PC-3 (cell line): ENCODE results near the gene GTF3C5. TPM values are rescaled to one million over a fixed set of nuclear protein-coding genes. Genes with fewer than 3 reads are reported as not detected.

ENCODE experiments used
- ATAC-seq: fragments of 200-7000 bp; cut with Tn5 transposase; 2 replicates; pipeline ENCODE4 v1.9.1; 2020; ENCODE audit warnings: mild to moderate bottlenecking, moderate library complexity
- BruUV-seq: library from RNA; stranded (reverse); fragments of 400-500 nt; replicated peaks from 2 replicates; lab custom pipeline; 2021; lab: Mats Ljungman, UMichigan
- CTCF ChIA-PET: fragments of 300-600 bp; sonication (Branson Sonifier 250); formaldehyde crosslinking; loops from one replicate; lab custom pipeline; 2022; ENCODE audit warnings: antibody characterized with exemption; lab: Charles Lee
- POLR2A ChIA-PET: fragments of 300-600 bp; sonication (Branson Sonifier 250); formaldehyde crosslinking; loops from one replicate; lab custom pipeline; 2022; ENCODE audit warnings: antibody characterized with exemption; ENCODE audit not compliant: unreplicated experiment; lab: Charles Lee
- DNase-seq: peaks from one replicate; pipeline ENCODE4 v3.0.0-alpha.2; 2015
- H2AFZ ChIP-seq: fragments of 300-600 bp; sonication (generic); 2 replicates; pipeline ENCODE4 v1.6.0; 2016; ENCODE audit warnings: antibody characterized with exemption, low read length
- H3F3A ChIP-seq: fragments of 300-600 bp; sonication (generic); one replicate; pipeline ENCODE4 v1.6.0; 2017; ENCODE audit warnings: antibody characterized with exemption, low read length, control low read depth, mild to moderate bottlenecking; ENCODE audit not compliant: unreplicated experiment
- H3K27ac ChIP-seq: fragments of 300-600 bp; sonication (generic); 2 replicates; pipeline ENCODE4 v1.5.1; 2016; ENCODE audit warnings: mild to moderate bottlenecking, low read length
- H3K27me3 ChIP-seq: fragments of 300-600 bp; sonication (generic); 2 replicates; pipeline ENCODE4 v1.6.1; 2016; ENCODE audit warnings: low read length, mixed read lengths
- H3K36me3 ChIP-seq: fragments of 300-600 bp; sonication (generic); 2 replicates; pipeline ENCODE4 v1.6.1; 2016; ENCODE audit warnings: low read depth, mixed run types, low read length, mixed read lengths
- H3K4me1 ChIP-seq: fragments of 300-600 bp; sonication (generic); 2 replicates; pipeline ENCODE4 v1.5.1; 2016; ENCODE audit warnings: low read length; ENCODE audit not compliant: insufficient read depth
- H3K4me2 ChIP-seq: fragments of 300-600 bp; sonication (generic); 2 replicates; pipeline ENCODE4 v1.6.0; 2016; ENCODE audit warnings: low read length
- H3K4me3 ChIP-seq: fragments of 300-600 bp; sonication (generic); 2 replicates; pipeline ENCODE4 v1.5.1; 2016; ENCODE audit warnings: mild to moderate bottlenecking, low read length, mixed read lengths
- H3K79me2 ChIP-seq: fragments of 300-600 bp; sonication (generic); 2 replicates; pipeline ENCODE4 v1.6.1; 2017; ENCODE audit warnings: low read length, mixed read lengths
- H3K9ac ChIP-seq: fragments of 300-600 bp; sonication (generic); 2 replicates; pipeline ENCODE4 v1.6.0; 2016; ENCODE audit warnings: mild to moderate bottlenecking, low read length
- H3K9me2 ChIP-seq: fragments of 300-600 bp; sonication (generic); replicated peaks from 2 replicates; pipeline ENCODE4 v1.6.1; 2016; ENCODE audit warnings: mixed run types, low read length, mixed read lengths
- H3K9me3 ChIP-seq: fragments of 300-600 bp; sonication (generic); 2 replicates; pipeline ENCODE4 v1.6.1; 2016; ENCODE audit warnings: low read length, mixed read lengths
- H4K20me1 ChIP-seq: fragments of 300-600 bp; sonication (generic); 2 replicates; pipeline ENCODE4 v1.6.1; 2016; ENCODE audit warnings: low read length, mixed read lengths
- EZH2 ChIP-seq: fragments of 300-600 bp; sonication (generic); IDR thresholded peaks from one replicate; pipeline ENCODE4 v1.6.1; 2017; ENCODE audit warnings: antibody characterized with exemption, mild to moderate bottlenecking, low read length; ENCODE audit not compliant: unreplicated experiment
- EZH2phosphoT487 ChIP-seq: fragments of 300-600 bp; sonication (generic); IDR thresholded peaks from 2 replicates; pipeline ENCODE4 v1.6.1; 2018; ENCODE audit warnings: mild to moderate bottlenecking, antibody characterized with exemption, low read length, borderline replicate concordance
- intact Hi-C: fragments of 100-400 bp; cut with micrococcal nuclease; formaldehyde crosslinking; loops from 2 replicates; pipeline ENCODE4 v1.9.0; 2023
- total RNA-seq: library from RNA; depleted of rRNA; stranded (reverse); fragments of >200 nt; gene quantifications from 2 replicates; pipeline ENCODE4 v1.2.3, GENCODE V29; 2014
- TF ChIP-seq, protein P1 (sequence below): fragments of 300-600 bp; sonication (generic); conservative IDR thresholded peaks from 2 replicates; pipeline ENCODE4 v1.5.1; 2017; ENCODE audit warnings: antibody characterized with exemption, low read depth, mild to moderate bottlenecking, low read length

GTF3C5 gene
- total RNA-seq, 1 experiment from 2014 or later = 78.5 TPM

DNA sequence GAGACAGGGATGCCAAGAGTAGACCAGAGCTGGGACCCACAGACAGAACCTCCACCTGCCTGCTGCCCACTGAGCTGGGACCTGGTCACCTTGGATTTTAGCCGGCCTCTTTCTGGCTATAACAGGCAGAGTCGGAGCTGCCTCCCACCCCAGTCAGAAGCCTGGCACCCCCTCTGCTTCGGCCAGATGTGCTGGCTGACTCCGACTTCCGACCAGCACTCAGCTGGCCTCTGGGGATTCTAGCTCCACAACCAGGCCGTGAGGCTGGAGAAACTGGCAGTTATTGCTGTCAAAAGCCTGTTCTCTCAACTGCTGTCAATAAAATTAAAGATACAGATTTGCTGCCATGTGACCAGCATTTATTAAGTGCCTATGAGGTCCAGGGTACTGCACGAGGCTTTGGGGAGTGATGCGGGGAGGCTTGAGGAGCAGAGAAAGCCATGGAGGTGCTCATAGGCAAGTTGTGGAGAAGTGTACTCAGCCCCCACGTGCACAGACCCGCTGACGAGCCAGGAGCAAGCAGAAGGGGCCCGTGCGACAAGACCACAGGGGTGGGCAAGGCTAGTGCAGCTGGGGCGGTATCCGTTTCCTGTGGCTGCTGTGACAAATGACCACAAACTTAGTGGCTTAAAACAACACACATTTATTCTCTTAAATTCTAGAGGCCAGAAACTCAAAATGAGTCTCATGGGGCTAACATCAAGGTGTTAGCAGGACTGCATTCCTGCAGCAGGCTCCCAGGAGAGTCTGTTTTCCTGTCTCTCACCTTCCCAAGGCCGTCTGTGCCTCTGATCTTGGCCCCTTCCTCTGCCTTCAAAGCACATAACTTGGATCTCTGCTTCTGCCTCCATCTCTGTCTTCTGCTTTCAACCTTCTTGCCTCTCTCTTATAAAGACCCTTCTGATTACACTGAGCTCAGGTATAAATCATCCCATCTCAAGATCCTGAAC, 39.2 kb upstream of the GTF3C5 start:
- Histone ChIP-seq H3K27me3 (no peaks in the 10 kb centered on the region), H3K4me1 (peaks cover 10% of the 10 kb centered on the region), H3K36me3 (no peaks in the 10 kb centered on the region), H3K9ac (no peak overlapping the region), H3F3A (no peaks in the 10 kb centered on the region), H3K9me3 (no peaks in the 10 kb centered on the region), H3K4me2 (no peak overlapping the region), H3K27ac (no peak overlapping the region), H3K4me3 (no peak overlapping the region), H3K79me2 (no peaks in the 10 kb centered on the region), H3K9me2 (no peaks in the 10 kb centered on the region), H2AFZ (no peak overlapping the region), H4K20me1 (no peaks in the 10 kb centered on the region)
- TF ChIP-seq EZH2phosphoT487 (no peak), EZH2 (no peak)
- TF ChIP-seq, protein P1, sequence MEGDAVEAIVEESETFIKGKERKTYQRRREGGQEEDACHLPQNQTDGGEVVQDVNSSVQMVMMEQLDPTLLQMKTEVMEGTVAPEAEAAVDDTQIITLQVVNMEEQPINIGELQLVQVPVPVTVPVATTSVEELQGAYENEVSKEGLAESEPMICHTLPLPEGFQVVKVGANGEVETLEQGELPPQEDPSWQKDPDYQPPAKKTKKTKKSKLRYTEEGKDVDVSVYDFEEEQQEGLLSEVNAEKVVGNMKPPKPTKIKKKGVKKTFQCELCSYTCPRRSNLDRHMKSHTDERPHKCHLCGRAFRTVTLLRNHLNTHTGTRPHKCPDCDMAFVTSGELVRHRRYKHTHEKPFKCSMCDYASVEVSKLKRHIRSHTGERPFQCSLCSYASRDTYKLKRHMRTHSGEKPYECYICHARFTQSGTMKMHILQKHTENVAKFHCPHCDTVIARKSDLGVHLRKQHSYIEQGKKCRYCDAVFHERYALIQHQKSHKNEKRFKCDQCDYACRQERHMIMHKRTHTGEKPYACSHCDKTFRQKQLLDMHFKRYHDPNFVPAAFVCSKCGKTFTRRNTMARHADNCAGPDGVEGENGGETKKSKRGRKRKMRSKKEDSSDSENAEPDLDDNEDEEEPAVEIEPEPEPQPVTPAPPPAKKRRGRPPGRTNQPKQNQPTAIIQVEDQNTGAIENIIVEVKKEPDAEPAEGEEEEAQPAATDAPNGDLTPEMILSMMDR = no peak
- ChIA-PET CTCF (no interaction called here), POLR2A (no interaction called here)
- intact Hi-C loops = no loop called here
- DNase-seq (no peak), ATAC-seq (no peak)
- no TSS peak for BruUV-seq

DNA sequence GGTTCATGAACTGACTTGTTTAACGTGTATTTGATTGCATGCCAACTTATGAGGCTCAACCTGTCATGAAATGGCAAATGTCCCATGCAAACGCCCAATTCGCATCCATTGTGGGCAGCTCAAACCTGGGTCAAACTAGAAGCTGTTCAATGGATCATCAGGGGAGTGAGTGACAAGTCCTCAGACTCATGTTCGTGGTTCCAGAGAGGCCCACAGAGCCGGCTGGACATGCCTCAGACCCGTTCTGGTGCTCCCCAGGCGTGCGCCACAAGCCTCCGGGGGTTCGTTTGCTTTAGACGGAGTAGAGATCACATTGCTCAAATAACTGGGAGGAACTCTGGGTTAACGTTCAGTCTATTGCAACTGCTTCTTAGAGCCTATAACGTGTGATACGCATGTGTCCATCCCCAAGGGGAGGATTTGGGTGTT, 37.3 kb upstream of the GTF3C5 start:
- intact Hi-C loops = no loop called here
- no peak for DNase-seq
- H3K4me3 ChIP-seq = no peak overlapping the region
- POLR2A ChIA-PET = no interaction called here
- CTCF ChIA-PET = no interaction called here
- no peaks in the 10 kb centered on the region for H4K20me1 ChIP-seq
- BruUV-seq = no TSS peak
- ATAC-seq = no peak
- H3K36me3 ChIP-seq = no peaks in the 10 kb centered on the region
- no peak overlapping the region for H3K27ac ChIP-seq
- H3K4me1 ChIP-seq = peaks cover 10% of the 10 kb centered on the region
- H3K9me2 ChIP-seq = no peaks in the 10 kb centered on the region
- no peaks in the 10 kb centered on the region for H3K79me2 ChIP-seq
- no peaks in the 10 kb centered on the region for H3F3A ChIP-seq
- TF ChIP-seq, protein P1 = no peak
- TF ChIP-seq EZH2phosphoT487 (no peak), EZH2 (no peak)
- no peak overlapping the region for H3K4me2 ChIP-seq
- H3K9ac ChIP-seq = no peak overlapping the region
- H3K9me3 ChIP-seq = no peaks in the 10 kb centered on the region
- no peak overlapping the region for H2AFZ ChIP-seq
- no peaks in the 10 kb centered on the region for H3K27me3 ChIP-seq
